Activated B cell treated with CpG ODN at 0.5 μM for 24 hours (primary cell): ENCODE results near the gene CAMKMT. TPM values are rescaled to one million over a fixed set of nuclear protein-coding genes. Genes with fewer than 3 reads are reported as not detected.

ENCODE experiments used
- ATAC-seq: fragments of 200-7000 bp; cut with Tn5 transposase; one replicate; pipeline ENCODE4 v1.10.0; 2021; ENCODE audit warnings: low read depth, mild to moderate bottlenecking, moderate library complexity
- CTCF ChIA-PET: fragments of 350-600 bp; sonication (Branson Sonifier 250); formaldehyde crosslinking; loops from one replicate; lab custom pipeline; 2021; ENCODE audit warnings: antibody characterized with exemption; lab: Charles Lee
- POLR2A ChIA-PET: fragments of 350-600 bp; sonication (Branson Sonifier 250); formaldehyde crosslinking; loops from one replicate; lab custom pipeline; 2021; ENCODE audit warnings: antibody characterized with exemption; lab: Charles Lee
- DNase-seq: peaks from one replicate; pipeline ENCODE4 v3.0.0; 2022
- H3K27ac Mint-ChIP-seq: one replicate; pipeline ENCODE4 v1.8.0; 2020; ENCODE audit warnings: mixed read lengths
- H3K27me3 Mint-ChIP-seq: one replicate; pipeline ENCODE4 v1.8.0; 2021; ENCODE audit warnings: mixed read lengths
- H3K36me3 Mint-ChIP-seq: one replicate; pipeline ENCODE4 v1.8.0; 2021; ENCODE audit warnings: low read depth, mixed read lengths
- H3K4me1 Mint-ChIP-seq: one replicate; pipeline ENCODE4 v1.8.0; 2021; ENCODE audit warnings: mixed read lengths
- H3K4me3 Mint-ChIP-seq: one replicate; pipeline ENCODE4 v1.8.0; 2020; ENCODE audit warnings: mild to moderate bottlenecking, mixed read lengths
- H3K9me3 Mint-ChIP-seq: one replicate; pipeline ENCODE4 v1.8.0; 2020; ENCODE audit warnings: mixed read lengths
- intact Hi-C: fragments of 100-400 bp; cut with micrococcal nuclease; formaldehyde crosslinking; loops from one replicate; pipeline ENCODE4 v1.15.1; 2024
- total RNA-seq: library from RNA; stranded (reverse); gene quantifications from 2 replicates; pipeline ENCODE4 v1.2.3, GENCODE V29; 2022
- TF ChIP-seq, protein P1 (sequence below): fragments of 200-600 bp; IDR thresholded peaks from one replicate; pipeline ENCODE4 v1.8.0; 2022; ENCODE audit warnings: antibody characterized with exemption, mild to moderate bottlenecking

Gene CAMKMT
- total RNA-seq, 1 donor from 2014 or later, result 21.2 TPM

DNA sequence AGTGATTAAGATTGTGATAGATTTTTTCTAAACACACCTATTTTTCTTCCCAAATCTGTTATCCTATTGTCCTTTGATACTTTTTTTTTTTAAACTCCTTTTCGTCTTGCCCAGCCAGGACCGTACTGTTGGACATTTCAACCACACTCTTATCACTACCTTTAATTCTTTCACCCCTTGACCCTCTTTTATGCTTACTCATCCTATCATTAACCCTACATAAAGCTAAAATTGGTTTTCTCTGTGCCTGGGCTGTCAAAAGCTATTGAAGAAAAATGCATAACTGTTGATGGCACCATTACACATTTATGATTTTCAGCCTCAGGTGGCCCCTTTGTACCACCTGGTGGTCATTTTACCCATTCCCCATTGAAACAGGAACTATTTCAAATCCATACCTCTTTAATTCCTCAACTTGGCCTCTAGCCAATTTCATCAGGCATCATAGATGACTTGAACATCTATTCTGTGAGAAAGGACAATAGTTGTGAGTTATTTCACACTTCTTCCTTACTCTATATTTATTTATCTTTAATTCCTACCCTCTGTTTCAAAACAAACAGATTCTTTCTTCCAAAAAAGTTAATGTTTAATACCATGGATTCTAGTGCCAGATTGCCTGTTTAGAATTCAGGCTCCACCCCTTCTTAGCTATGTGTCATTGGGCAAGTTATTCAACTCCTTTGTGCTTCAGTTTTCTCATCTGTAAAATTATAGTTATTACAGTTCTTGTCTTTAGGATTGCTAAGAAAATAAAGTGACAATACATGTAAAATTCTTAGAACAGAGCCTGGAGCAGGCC lies 258.6 kb downstream of the CAMKMT start:
- TF ChIP-seq, protein P1, sequence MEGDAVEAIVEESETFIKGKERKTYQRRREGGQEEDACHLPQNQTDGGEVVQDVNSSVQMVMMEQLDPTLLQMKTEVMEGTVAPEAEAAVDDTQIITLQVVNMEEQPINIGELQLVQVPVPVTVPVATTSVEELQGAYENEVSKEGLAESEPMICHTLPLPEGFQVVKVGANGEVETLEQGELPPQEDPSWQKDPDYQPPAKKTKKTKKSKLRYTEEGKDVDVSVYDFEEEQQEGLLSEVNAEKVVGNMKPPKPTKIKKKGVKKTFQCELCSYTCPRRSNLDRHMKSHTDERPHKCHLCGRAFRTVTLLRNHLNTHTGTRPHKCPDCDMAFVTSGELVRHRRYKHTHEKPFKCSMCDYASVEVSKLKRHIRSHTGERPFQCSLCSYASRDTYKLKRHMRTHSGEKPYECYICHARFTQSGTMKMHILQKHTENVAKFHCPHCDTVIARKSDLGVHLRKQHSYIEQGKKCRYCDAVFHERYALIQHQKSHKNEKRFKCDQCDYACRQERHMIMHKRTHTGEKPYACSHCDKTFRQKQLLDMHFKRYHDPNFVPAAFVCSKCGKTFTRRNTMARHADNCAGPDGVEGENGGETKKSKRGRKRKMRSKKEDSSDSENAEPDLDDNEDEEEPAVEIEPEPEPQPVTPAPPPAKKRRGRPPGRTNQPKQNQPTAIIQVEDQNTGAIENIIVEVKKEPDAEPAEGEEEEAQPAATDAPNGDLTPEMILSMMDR, result no peak
- H3K4me1 Mint-ChIP-seq, result no peaks in the 10 kb centered on the region
- ChIA-PET POLR2A (interaction anchor here (1.2 kb wide), 1 partner anchor 246 kb away, joined by 14 read pairs; no protein-coding TSS in a partner anchor), CTCF (no interaction called here)
- intact Hi-C loops, result no loop called here
- peaks cover 4% of the 10 kb centered on the region for H3K9me3 Mint-ChIP-seq
- no peak for DNase-seq
- H3K27me3 Mint-ChIP-seq, result no peaks in the 10 kb centered on the region
- ATAC-seq, result no peak
- H3K4me3 Mint-ChIP-seq, result no peak overlapping the region
- H3K36me3 Mint-ChIP-seq, result no peaks in the 10 kb centered on the region
- no peak overlapping the region for H3K27ac Mint-ChIP-seq

DNA sequence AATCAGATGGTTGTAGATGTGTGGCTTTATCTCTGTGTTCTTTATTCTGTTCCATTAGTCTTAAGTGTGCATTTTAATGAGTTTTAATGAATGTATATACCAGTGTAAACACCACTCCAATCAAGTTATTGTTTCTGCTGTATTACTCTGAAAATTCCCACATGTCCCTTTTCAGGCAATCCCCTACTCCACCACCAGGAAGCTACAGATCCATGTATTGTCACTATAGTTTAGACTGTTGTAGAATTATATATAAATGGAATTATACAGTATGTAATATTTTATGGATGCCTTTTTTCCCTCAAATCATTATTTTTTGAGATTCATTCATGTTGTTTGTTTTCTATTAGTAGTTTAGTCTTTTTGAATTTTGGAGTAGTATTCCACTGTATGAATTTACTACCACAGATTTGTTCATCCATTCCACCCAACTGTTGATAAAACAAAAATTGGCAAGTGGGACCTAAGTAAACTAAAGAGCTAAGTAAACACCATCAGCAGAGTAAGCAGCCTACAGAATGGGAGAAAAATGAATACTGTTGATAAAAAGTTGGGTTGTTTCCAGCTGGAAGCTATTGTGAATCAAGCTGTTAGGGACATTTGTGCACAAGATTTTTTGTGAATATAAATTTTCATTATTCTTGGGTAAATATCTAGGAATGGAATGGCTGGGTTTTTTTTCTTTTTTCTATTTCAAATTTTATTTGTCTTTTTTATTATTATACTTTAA lies 262.0 kb downstream of the CAMKMT start:
- intact Hi-C loops, result no loop called here
- ATAC-seq, result no peak
- Mint-ChIP-seq H3K4me1 (peaks cover 9% of the 10 kb centered on the region), H3K36me3 (peaks cover 1% of the 10 kb centered on the region), H3K9me3 (peaks cover 8% of the 10 kb centered on the region), H3K27me3 (no peaks in the 10 kb centered on the region), H3K4me3 (no peak overlapping the region), H3K27ac (no peak overlapping the region)
- TF ChIP-seq, protein P1, result no peak
- POLR2A ChIA-PET, result no interaction called here
- CTCF ChIA-PET, result no interaction called here
- no peak for DNase-seq

DNA sequence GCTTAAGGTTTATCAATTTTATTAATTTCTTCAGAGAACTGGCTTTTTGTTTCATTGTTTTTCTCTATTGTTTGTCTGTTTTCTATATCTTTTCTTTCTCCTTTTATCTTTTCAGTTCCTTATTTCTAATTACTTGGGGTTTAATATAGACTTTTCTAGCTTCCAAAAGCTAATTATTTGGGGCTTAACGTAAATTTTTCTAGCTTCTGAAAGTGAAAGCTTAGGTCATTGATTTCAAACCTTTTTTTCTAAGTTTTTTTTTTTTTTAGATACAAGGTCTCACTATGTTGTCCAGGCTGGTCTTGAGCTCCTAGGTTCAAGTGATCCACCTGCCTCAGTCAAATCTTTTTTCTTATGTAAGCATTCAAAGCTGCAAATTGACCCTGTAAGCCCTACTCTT lies 266.6 kb downstream of the CAMKMT start:
- TF ChIP-seq, protein P1, result no peak
- ChIA-PET POLR2A (no interaction called here), CTCF (no interaction called here)
- peaks cover 5% of the 10 kb centered on the region for H3K36me3 Mint-ChIP-seq
- no peak for ATAC-seq
- DNase-seq, result no peak
- no peak overlapping the region for H3K4me3 Mint-ChIP-seq
- H3K27ac Mint-ChIP-seq, result no peak overlapping the region
- H3K27me3 Mint-ChIP-seq, result no peaks in the 10 kb centered on the region
- intact Hi-C loops, result no loop called here
- H3K4me1 Mint-ChIP-seq, result peaks cover 9% of the 10 kb centered on the region
- H3K9me3 Mint-ChIP-seq, result peaks cover 9% of the 10 kb centered on the region

DNA sequence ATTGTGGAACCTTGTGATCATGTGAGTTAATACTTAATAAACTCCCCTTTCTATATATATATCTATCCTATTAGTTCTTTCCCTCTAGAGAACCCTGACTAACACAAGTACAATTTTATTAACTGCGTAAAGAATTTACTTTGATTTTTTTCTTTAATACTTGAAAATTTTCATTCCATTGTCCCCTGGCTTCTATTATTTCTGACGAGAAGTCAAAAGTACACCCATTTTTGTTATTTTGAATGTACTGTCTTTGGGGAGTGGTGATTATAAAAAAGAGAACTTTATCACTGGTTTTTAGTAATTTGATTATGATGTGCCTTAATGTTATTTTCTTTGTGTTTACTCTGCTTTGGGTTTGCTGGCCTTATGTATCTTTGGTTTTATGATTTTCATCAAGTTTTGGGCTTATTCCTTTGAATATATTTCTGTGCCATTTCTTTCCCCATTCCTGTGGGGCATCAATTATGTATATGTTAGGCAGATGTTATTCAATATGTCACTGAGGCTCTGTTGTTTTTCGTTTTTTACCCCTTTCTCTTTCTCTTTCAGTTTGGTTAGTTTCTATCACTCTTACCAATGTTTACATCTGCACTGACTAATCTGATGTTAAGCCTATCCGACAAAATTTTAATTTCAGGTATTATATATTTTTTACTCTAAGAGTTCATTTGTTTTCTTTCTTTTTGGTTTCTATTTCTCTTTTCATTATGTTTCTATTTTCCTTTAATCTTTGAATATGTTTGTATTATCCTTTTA lies 271.4 kb downstream of the CAMKMT start:
- TF ChIP-seq, protein P1, result no peak
- CTCF ChIA-PET, result no interaction called here
- H3K4me3 Mint-ChIP-seq, result no peak overlapping the region

More for the DNA sequence above, 271.4 kb downstream of the CAMKMT start:
- intact Hi-C loops, result no loop called here
- no peaks in the 10 kb centered on the region for H3K27me3 Mint-ChIP-seq
- H3K4me1 Mint-ChIP-seq, result peaks cover 6% of the 10 kb centered on the region
- ATAC-seq, result no peak
- POLR2A ChIA-PET, result no interaction called here
- H3K9me3 Mint-ChIP-seq, result peaks cover 5% of the 10 kb centered on the region
- no peak for DNase-seq
- H3K27ac Mint-ChIP-seq, result no peak overlapping the region
- H3K36me3 Mint-ChIP-seq, result peaks cover 4% of the 10 kb centered on the region
